Uterus (tissue), 4 donors: ENCODE measurements around the gene CD7. TPM values are rescaled to one million over a fixed set of nuclear protein-coding genes. Genes with fewer than 3 reads are reported as not detected.
A peak's percentile ranks its signal among the peaks of the same experiment; 100 is the strongest.

Experiments used
- DNase-seq, 2 donors: peaks; one replicate each; pipeline ENCODE4 v3.0.0-alpha.2; 2019 to 2020
- H3K27ac ChIP-seq, 2 donors: fragments of 200-600 bp; sonication (generic); 1 replicate in 1 of 2; 2 replicates in 1 of 2; pipeline ENCODE4 v1.5.1; 2016 to 2018
- H3K27me3 ChIP-seq, 2 donors: fragments of 200-600 bp; sonication (generic); one replicate each; pipeline ENCODE4 v1.5.1; 2018 to 2019; ENCODE audit warnings: control low read depth in 1 of 2
- H3K36me3 ChIP-seq, 2 donors: fragments of 200-600 bp; sonication (generic); one replicate each; pipeline ENCODE4 v1.5.1; 2019; ENCODE audit warnings: control low read depth in 1 of 2
- H3K4me1 ChIP-seq, 2 donors: fragments of 200-600 bp; sonication (generic); one replicate each; pipeline ENCODE4 v1.5.1; 2018 to 2019; ENCODE audit warnings: control low read depth in 1 of 2
- H3K4me3 ChIP-seq, 2 donors: fragments of 200-600 bp; sonication (generic); 1 replicate in 1 of 2; 2 replicates in 1 of 2; pipeline ENCODE4 v1.5.1; 2018 to 2019; ENCODE audit warnings: mild to moderate bottlenecking in 1 of 2
- H3K9me3 ChIP-seq, 2 donors: fragments of 200-600 bp; sonication (generic); one replicate each; pipeline ENCODE4 v1.5.1; 2019; ENCODE audit warnings: control low read depth in 1 of 2
- POLR2A ChIP-seq, 2 donors: fragments of 450-650 bp; IDR thresholded peaks; one replicate each; pipeline ENCODE4 v1.6.1; 2016; ENCODE audit warnings: antibody characterized with exemption in 2 of 2, mild to moderate bottlenecking in 1 of 2, moderate library complexity in 1 of 2
- intact Hi-C: fragments of 100-400 bp; cut with DNase I; formaldehyde crosslinking; loops from one replicate; pipeline ENCODE4 v1.15.1; 2023; ENCODE audit warnings: low total_unique reads
- total RNA-seq, 4 donors: library from RNA; depleted of rRNA in 3 of 4; stranded (reverse); fragments of >200 nt in 3 of 4; gene quantifications; one replicate each; pipeline versions ENCODE4 v1.1.0 to v1.2.4, GENCODE V29; 2014 to 2023
- TF ChIP-seq, protein P1 (sequence below), 4 experiments: fragments of 200-600 bp in 2 of 4; fragments of 450-650 bp in 2 of 4; sonication (generic) in 2 of 4; IDR thresholded peaks; one replicate each; pipeline ENCODE4 v1.5.1; 2016 to 2019; ENCODE audit warnings: antibody characterized with exemption in 4 of 4, mild to moderate bottlenecking in 2 of 4, moderate library complexity in 1 of 4
- donor health status: DM: yes; HTN: yes; CAD: no.

Gene CD7
- total RNA-seq, 4 donors from 2014 or later, result 2.1 to 4.1 TPM; not detected in 2

GRCh38 chr17:82266142-82266541 lies 51.3 kb downstream of the CD7 start:
- Histone ChIP-seq H3K4me3 (no peak overlapping the region), H3K9me3 (no peaks in the 10 kb centered on the region), H3K27ac (peak overlapping the region; percentile 73 to 77), H3K36me3 (no peaks in the 10 kb centered on the region), H3K4me1 (peaks cover 5 to 15% of the 10 kb centered on the region in 2 donors), H3K27me3 (no peaks in the 10 kb centered on the region)
- intact Hi-C loops, result no loop called here
- TF ChIP-seq POLR2A (IDR thresholded peaks at IDR 0.05), result no peak
- TF ChIP-seq, protein P1, sequence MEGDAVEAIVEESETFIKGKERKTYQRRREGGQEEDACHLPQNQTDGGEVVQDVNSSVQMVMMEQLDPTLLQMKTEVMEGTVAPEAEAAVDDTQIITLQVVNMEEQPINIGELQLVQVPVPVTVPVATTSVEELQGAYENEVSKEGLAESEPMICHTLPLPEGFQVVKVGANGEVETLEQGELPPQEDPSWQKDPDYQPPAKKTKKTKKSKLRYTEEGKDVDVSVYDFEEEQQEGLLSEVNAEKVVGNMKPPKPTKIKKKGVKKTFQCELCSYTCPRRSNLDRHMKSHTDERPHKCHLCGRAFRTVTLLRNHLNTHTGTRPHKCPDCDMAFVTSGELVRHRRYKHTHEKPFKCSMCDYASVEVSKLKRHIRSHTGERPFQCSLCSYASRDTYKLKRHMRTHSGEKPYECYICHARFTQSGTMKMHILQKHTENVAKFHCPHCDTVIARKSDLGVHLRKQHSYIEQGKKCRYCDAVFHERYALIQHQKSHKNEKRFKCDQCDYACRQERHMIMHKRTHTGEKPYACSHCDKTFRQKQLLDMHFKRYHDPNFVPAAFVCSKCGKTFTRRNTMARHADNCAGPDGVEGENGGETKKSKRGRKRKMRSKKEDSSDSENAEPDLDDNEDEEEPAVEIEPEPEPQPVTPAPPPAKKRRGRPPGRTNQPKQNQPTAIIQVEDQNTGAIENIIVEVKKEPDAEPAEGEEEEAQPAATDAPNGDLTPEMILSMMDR (IDR thresholded peaks at IDR 0.05), result no peak
- DNase-seq, result no peak

Other genes with a start within 250 kb of the CD7 start
- 10 to 100 TPM in 2 of 4 donors, 1 to 10 TPM in 2; 5.3 to 59.4 (median 23.4) TPM for gene FASN, start 219.4 kb downstream of the CD7 start, total RNA-seq
- 10 to 100 TPM in 2 of 4 donors, 1 to 10 TPM in 2; 4.4 to 88.2 (median 17.6) TPM for gene CCDC57, start 104.8 kb downstream of the CD7 start, total RNA-seq
- 10 to 100 TPM in 2 of 4 donors, 1 to 10 TPM in 2; 1.5 to 28.6 (median 12.2) TPM for gene SLC16A3, start 88.6 kb downstream of the CD7 start, total RNA-seq
- gene CSNK1D, start 43.9 kb downstream of the CD7 start, total RNA-seq, result 100 to 1,000 TPM in 1 of 4 donors, 10 to 100 TPM in 3; 16.5 to 173 (median 44.6) TPM
- gene SECTM1, start 16.2 kb upstream of the CD7 start, total RNA-seq, result 10 to 100 TPM in 2 of 4 donors, 1 to 10 TPM in 2; 3.5 to 29.4 (median 9.0) TPM
- gene TEX19, start 41.6 kb upstream of the CD7 start, total RNA-seq, result not detected
- gene UTS2R, start 54.2 kb upstream of the CD7 start, total RNA-seq, result not detected
- 10 to 100 TPM; 15.9 to 53.7 (median 39.8) TPM for gene HEXD, start 100.7 kb upstream of the CD7 start, total RNA-seq
- gene OGFOD3, start 101.0 kb upstream of the CD7 start, total RNA-seq, result 10 to 100 TPM; 15.0 to 44.4 (median 24.8) TPM
- 10 to 100 TPM; 12.0 to 93.7 (median 32.5) TPM for gene CYBC1, start 133.1 kb upstream of the CD7 start, total RNA-seq
- gene NARF, start 141.1 kb upstream of the CD7 start, total RNA-seq, result 10 to 100 TPM; 15.3 to 55.5 (median 33.3) TPM
- 10 to 100 TPM; 15.9 to 70.9 (median 42.7) TPM for gene FOXK2, start 202.1 kb upstream of the CD7 start, total RNA-seq